CD8-positive, alpha-beta memory T cell (primary cell): ENCODE data around the gene CRYAB. TPM values are rescaled to one million over a fixed set of nuclear protein-coding genes. Genes with fewer than 3 reads are reported as not detected.

Experiments
- polyA plus RNA-seq: library from polyadenylated mRNA; unstranded; fragments of 300-500 nt; fragmentation: Illumina TruSeq; gene quantifications from one replicate; pipeline ENCODE4 v1.2.3, GENCODE V29; 2021
- total RNA-seq, 2 experiments: library from RNA; stranded (reverse); gene quantifications; one replicate each; pipeline ENCODE4 v1.2.3, GENCODE V29; 2021

Gene CRYAB
- total and polyA plus RNA-seq, 3 experiments from 2014 or later: not detected

Other genes starting within 250 kb of the CRYAB start
- 10 to 100 TPM; 55.3 to 61.6 TPM for gene PPP2R1B, start 145.4 kb downstream of the CRYAB start, total RNA-seq
- 21.9 TPM for gene PPP2R1B, start 145.4 kb downstream of the CRYAB start, polyA plus RNA-seq
- 10 to 100 TPM; 37.4 to 38.0 TPM for gene ALG9, start 40.2 kb downstream of the CRYAB start, total RNA-seq
- 16.7 TPM for gene ALG9, start 40.2 kb downstream of the CRYAB start, polyA plus RNA-seq
- gene FDXACB1, start 32.6 kb downstream of the CRYAB start, total RNA-seq: 10 to 100 TPM; 11.6 to 12.7 TPM
- gene FDXACB1, start 32.6 kb downstream of the CRYAB start, polyA plus RNA-seq: 6.4 TPM
- gene CFAP68, start 32.2 kb downstream of the CRYAB start, total RNA-seq: 10 to 100 TPM; 36.7 to 44.3 TPM
- gene CFAP68, start 32.2 kb downstream of the CRYAB start, polyA plus RNA-seq: 24.7 TPM
- not detected for gene HSPB2, start 964 bp upstream of the CRYAB start, total RNA-seq
- gene HSPB2, start 964 bp upstream of the CRYAB start, polyA plus RNA-seq: not detected
- gene C11orf52, start 7.1 kb upstream of the CRYAB start, total RNA-seq: not detected
- not detected for gene C11orf52, start 7.1 kb upstream of the CRYAB start, polyA plus RNA-seq
- gene DIXDC1, start 25.6 kb upstream of the CRYAB start, total RNA-seq: 10 to 100 TPM; 11.3 to 12.7 TPM
- 2.4 TPM for gene DIXDC1, start 25.6 kb upstream of the CRYAB start, polyA plus RNA-seq
- gene DLAT, start 113.6 kb upstream of the CRYAB start, total RNA-seq: 10 to 100 TPM; 61.1 to 62.2 TPM
- 22.1 TPM for gene DLAT, start 113.6 kb upstream of the CRYAB start, polyA plus RNA-seq
- gene PIH1D2, start 162.2 kb upstream of the CRYAB start, total RNA-seq: under 1 TPM; 0.38 to 0.57 TPM
- not detected for gene PIH1D2, start 162.2 kb upstream of the CRYAB start, polyA plus RNA-seq
- 10 to 100 TPM; 22.0 to 22.6 TPM for gene NKAPD1, start 162.5 kb upstream of the CRYAB start, total RNA-seq
- gene NKAPD1, start 162.5 kb upstream of the CRYAB start, polyA plus RNA-seq: 13.4 TPM
- gene TIMM8B, start 175.0 kb upstream of the CRYAB start, total RNA-seq: 10 to 100 TPM; 71.9 to 73.5 TPM
- gene TIMM8B, start 175.0 kb upstream of the CRYAB start, polyA plus RNA-seq: 70.6 TPM
- gene SDHD, start 175.1 kb upstream of the CRYAB start, total RNA-seq: 100 to 1,000 TPM; 125 to 133 TPM
- gene SDHD, start 175.1 kb upstream of the CRYAB start, polyA plus RNA-seq: 154 TPM